Endothelial cell (in vitro differentiated cells): ENCODE data around the gene PTPRN2. TPM values are rescaled to one million over a fixed set of nuclear protein-coding genes. Genes with fewer than 3 reads are reported as not detected.

Source experiments
- DNase-seq: peaks from one replicate; pipeline ENCODE4 v3.0.0; 2021; ENCODE audit warnings: low spot score
- H3K27ac Mint-ChIP-seq: one replicate; pipeline ENCODE4 v1.8.0; 2021; ENCODE audit warnings: mixed read lengths, inconsistent platforms; ENCODE audit not compliant: unreplicated experiment
- H3K27me3 Mint-ChIP-seq: one replicate; pipeline ENCODE4 v1.8.0; 2021; ENCODE audit warnings: mild to moderate bottlenecking, moderate library complexity, mixed read lengths, inconsistent platforms; ENCODE audit not compliant: unreplicated experiment
- H3K36me3 Mint-ChIP-seq: one replicate; pipeline ENCODE4 v1.8.0; 2021; ENCODE audit warnings: mild to moderate bottlenecking, low read depth, mixed read lengths, inconsistent platforms; ENCODE audit not compliant: unreplicated experiment
- H3K4me1 Mint-ChIP-seq: one replicate; pipeline ENCODE4 v1.8.0; 2021; ENCODE audit warnings: mild to moderate bottlenecking, mixed read lengths, inconsistent platforms; ENCODE audit not compliant: unreplicated experiment
- H3K4me3 Mint-ChIP-seq: one replicate; pipeline ENCODE4 v1.8.0; 2021; ENCODE audit warnings: mild to moderate bottlenecking, mixed read lengths, inconsistent platforms; ENCODE audit not compliant: unreplicated experiment
- H3K9me3 Mint-ChIP-seq: one replicate; pipeline ENCODE4 v1.8.0; 2021; ENCODE audit warnings: mixed read lengths, inconsistent platforms; ENCODE audit not compliant: unreplicated experiment
- CTCF ChIP-seq: fragments of 200-600 bp; sonication (generic); IDR thresholded peaks from one replicate; pipeline ENCODE4 v1.5.0; 2021; ENCODE audit warnings: antibody characterized with exemption; ENCODE audit not compliant: unreplicated experiment
- total RNA-seq: library from RNA; stranded (reverse); fragmentation: NEBNext Ultra II Directional; extraction: Animal tissue kit (Norgen Biotek cat#: 25700); gene quantifications from one replicate; pipeline ENCODE4 v1.2.1, GENCODE V29; 2021; ENCODE audit not compliant: unreplicated experiment

Gene PTPRN2
- total RNA-seq, 1 donor from 2014 or later, result 0.18 TPM

DNA sequence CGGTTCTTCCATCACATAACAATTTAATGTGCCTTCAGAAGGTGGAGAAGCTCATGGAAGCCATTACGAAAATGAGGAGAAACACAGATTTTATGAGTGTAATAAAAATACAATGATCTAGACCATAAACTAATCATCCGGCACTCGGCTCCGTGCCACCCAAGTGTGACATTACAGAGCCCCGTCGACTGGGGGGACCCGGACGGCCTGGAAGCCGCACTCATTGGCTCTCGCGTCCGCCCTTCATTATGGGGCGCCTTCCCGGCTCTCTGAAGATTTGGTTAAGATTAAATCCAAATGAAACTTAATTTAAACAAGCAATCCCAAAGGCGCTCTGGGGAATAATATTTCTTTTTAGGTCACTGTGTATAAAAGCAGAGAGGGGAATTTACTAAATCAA lies 1008.2 kb downstream of the PTPRN2 start:
- peaks cover 44% of the 10 kb centered on the region for H3K9me3 Mint-ChIP-seq
- no peak overlapping the region for H3K27ac Mint-ChIP-seq
- peaks cover 18% of the 10 kb centered on the region for H3K36me3 Mint-ChIP-seq
- no peak for TF ChIP-seq CTCF
- no peaks in the 10 kb centered on the region for H3K4me1 Mint-ChIP-seq
- DNase-seq, result no peak
- no peak overlapping the region for H3K4me3 Mint-ChIP-seq
- H3K27me3 Mint-ChIP-seq, result peaks cover 6% of the 10 kb centered on the region

- Mint-ChIP-seq H3K4me3 (no peak overlapping the region), H3K4me1 (no peaks in the 10 kb centered on the region), H3K9me3 (peaks cover 44% of the 10 kb centered on the region), H3K36me3 (peaks cover 12% of the 10 kb centered on the region), H3K27me3 (peaks cover 6% of the 10 kb centered on the region), H3K27ac (no peak overlapping the region)
- TF ChIP-seq CTCF, result no peak
- no peak for DNase-seq
Observed at GRCh38 chr7:157577796-157578339, 1009.8 kb downstream of the PTPRN2 start.

GRCh38 chr7:157577061-157577460 lies 1010.6 kb downstream of the PTPRN2 start:
- Mint-ChIP-seq H3K9me3 (peaks cover 48% of the 10 kb centered on the region), H3K27me3 (peaks cover 6% of the 10 kb centered on the region), H3K4me3 (no peak overlapping the region), H3K4me1 (no peaks in the 10 kb centered on the region), H3K36me3 (peaks cover 14% of the 10 kb centered on the region), H3K27ac (no peak overlapping the region)
- no peak for DNase-seq
- TF ChIP-seq CTCF, result no peak

- Mint-ChIP-seq H3K27ac (no peak overlapping the region), H3K4me3 (no peak overlapping the region), H3K27me3 (peaks cover 3% of the 10 kb centered on the region), H3K36me3 (peaks cover 17% of the 10 kb centered on the region), H3K4me1 (no peaks in the 10 kb centered on the region), H3K9me3 (peaks cover 48% of the 10 kb centered on the region)
- no peak for DNase-seq
- TF ChIP-seq CTCF, result no peak
Observed at GRCh38 chr7:157576415-157576814, 1011.2 kb downstream of the PTPRN2 start.

GRCh38 chr7:157575777-157576176 lies 1011.8 kb downstream of the PTPRN2 start:
- no peak overlapping the region for H3K4me3 Mint-ChIP-seq
- H3K36me3 Mint-ChIP-seq, result peaks cover 16% of the 10 kb centered on the region
- H3K9me3 Mint-ChIP-seq, result peaks cover 43% of the 10 kb centered on the region
- no peaks in the 10 kb centered on the region for H3K4me1 Mint-ChIP-seq
- H3K27ac Mint-ChIP-seq, result no peak overlapping the region
- TF ChIP-seq CTCF, result no peak
- no peak for DNase-seq
- H3K27me3 Mint-ChIP-seq, result peaks cover 2% of the 10 kb centered on the region
